Nephron progenitor cell (in vitro differentiated cells): ENCODE measurements around the gene TET3.

Experiments used
- DNase-seq: peaks from one replicate; pipeline ENCODE4 v3.0.0; 2021
- H3K27ac Mint-ChIP-seq: 2 replicates; pipeline ENCODE4 v1.8.0; 2021; ENCODE audit warnings: mild to moderate bottlenecking, moderate library complexity, mixed read lengths
- H3K27me3 Mint-ChIP-seq: 2 replicates; pipeline ENCODE4 v1.8.0; 2021; ENCODE audit warnings: mild to moderate bottlenecking, low read depth, mixed read lengths; ENCODE audit not compliant: poor library complexity
- H3K36me3 Mint-ChIP-seq: 2 replicates; pipeline ENCODE4 v1.8.0; 2021; ENCODE audit warnings: low read depth, mixed read lengths
- H3K4me1 Mint-ChIP-seq: 2 replicates; pipeline ENCODE4 v1.8.0; 2021; ENCODE audit warnings: mixed read lengths
- H3K4me3 Mint-ChIP-seq: 2 replicates; pipeline ENCODE4 v1.8.0; 2021; ENCODE audit warnings: mild to moderate bottlenecking, moderate library complexity, mixed read lengths
- H3K9me3 Mint-ChIP-seq: 2 replicates; pipeline ENCODE4 v1.8.0; 2021; ENCODE audit warnings: mild to moderate bottlenecking, moderate library complexity, mixed read lengths
- CTCF ChIP-seq: fragments of 200-600 bp; sonication (generic); IDR thresholded peaks from 2 replicates; pipeline ENCODE4 v1.5.0; 2021; ENCODE audit warnings: antibody characterized with exemption

The TET3 gene

DNA sequence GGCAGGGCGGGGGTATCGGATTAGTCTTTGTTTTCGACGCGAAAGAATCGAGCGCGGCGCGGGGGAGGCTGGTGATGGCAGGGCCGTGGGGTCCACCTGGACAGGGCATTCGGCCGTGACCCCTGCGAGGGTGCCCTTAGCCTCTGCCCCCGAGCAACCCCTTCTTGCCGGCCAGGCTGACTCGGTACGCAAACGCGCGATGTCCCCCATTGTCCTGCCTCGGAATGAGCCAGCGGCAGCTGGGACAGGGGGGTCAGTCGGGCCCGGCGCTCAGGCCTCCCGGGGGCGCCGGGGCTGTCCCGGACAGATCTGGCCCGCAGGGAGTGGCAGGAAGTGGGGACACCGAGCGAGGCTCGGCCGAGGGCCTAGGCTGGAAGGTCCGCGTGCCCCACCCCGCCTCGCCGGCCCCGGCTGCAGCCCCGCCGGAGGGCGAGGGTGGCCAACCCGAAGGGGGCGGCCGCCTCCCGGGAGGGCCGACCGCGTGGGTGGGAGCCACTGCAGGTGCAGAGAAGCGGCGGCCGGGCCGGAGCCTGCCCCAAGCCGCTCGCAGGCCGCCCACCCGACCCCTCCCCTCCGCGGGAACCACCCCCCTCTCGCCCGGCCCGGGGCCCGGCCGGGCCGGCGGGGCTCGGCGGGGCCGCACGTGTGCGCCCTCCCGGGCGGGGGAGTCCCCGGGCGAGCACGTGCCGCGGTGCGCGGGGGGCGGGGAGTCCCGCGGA, at the start of gene TET3:
Gene TET3 (plus strand): TSS at position 708 of the 719 bp plus-strand sequence. CDS start 1,494 bp downstream, outside the sequence.
- Mint-ChIP-seq H3K36me3 (peaks cover 15% of the 10 kb centered on the region), H3K4me1 (peaks cover 78% of the 10 kb centered on the region), H3K27me3 (peaks cover 38% of the 10 kb centered on the region), H3K4me3 (peak within 1 kb of the TSS; percentile 86), H3K27ac (peak within 1 kb of the TSS; percentile 44), H3K9me3 (no peaks in the 10 kb centered on the region)
- DNase-seq = peak; percentile 50
- no peak for TF ChIP-seq CTCF

DNA sequence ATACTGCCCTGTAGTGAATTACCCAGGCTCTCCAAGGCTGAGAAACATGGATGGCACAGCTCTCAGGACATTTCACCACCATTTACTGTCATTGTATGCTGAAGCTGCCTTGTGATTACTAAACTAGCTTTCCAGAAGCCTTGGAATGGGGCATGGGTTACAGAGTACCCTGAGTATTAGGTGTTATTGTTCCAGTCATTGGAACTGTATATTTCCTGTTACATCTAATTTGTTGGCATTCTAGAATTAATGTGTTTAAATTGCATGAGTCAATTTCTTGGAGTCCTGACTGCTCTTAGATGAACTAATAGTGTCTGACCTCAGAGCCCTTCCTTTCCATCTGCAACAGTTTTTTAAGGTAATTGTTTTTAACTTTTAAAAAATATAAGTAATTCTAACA, 49.1 kb upstream of the TET3 start:
- Mint-ChIP-seq H3K4me1 (peaks cover 11% of the 10 kb centered on the region), H3K36me3 (peaks cover 25% of the 10 kb centered on the region), H3K9me3 (no peaks in the 10 kb centered on the region), H3K27me3 (no peaks in the 10 kb centered on the region), H3K4me3 (no peak overlapping the region), H3K27ac (no peak overlapping the region)
- DNase-seq = no peak
- no peak for TF ChIP-seq CTCF

- Mint-ChIP-seq H3K27ac (no peak overlapping the region), H3K9me3 (no peaks in the 10 kb centered on the region), H3K4me1 (peaks cover 4% of the 10 kb centered on the region), H3K36me3 (peaks cover 27% of the 10 kb centered on the region), H3K27me3 (no peaks in the 10 kb centered on the region), H3K4me3 (no peak overlapping the region)
- no peak for TF ChIP-seq CTCF
- DNase-seq = no peak
Observed at GRCh38 chr2:73937103-73937885, 47.4 kb upstream of the TET3 start.

DNA sequence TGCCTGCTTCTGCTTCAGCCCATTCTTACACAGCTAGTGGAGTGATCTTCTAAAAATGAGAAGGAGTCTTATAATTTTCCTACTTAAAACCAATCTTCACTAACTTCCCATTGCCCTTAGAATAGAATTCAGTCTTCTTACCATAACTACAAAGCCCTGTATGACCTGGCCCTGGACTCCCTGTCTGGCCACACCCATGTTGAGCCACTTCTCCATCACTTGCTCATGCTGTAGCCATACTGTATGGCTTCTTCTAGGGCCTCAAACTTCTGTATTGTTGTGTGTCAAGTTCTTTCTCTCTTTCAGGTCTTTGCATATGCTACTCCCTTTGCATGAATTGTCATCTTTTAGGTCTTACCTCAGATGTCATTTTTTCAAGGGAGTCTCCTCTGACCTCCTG, 46.8 kb upstream of the TET3 start:
- Mint-ChIP-seq H3K27me3 (no peaks in the 10 kb centered on the region), H3K36me3 (peaks cover 31% of the 10 kb centered on the region), H3K27ac (peak overlapping the region; percentile 9), H3K9me3 (no peaks in the 10 kb centered on the region), H3K4me1 (peaks cover 4% of the 10 kb centered on the region), H3K4me3 (no peak overlapping the region)
- no peak for DNase-seq
- TF ChIP-seq CTCF = no peak

DNA sequence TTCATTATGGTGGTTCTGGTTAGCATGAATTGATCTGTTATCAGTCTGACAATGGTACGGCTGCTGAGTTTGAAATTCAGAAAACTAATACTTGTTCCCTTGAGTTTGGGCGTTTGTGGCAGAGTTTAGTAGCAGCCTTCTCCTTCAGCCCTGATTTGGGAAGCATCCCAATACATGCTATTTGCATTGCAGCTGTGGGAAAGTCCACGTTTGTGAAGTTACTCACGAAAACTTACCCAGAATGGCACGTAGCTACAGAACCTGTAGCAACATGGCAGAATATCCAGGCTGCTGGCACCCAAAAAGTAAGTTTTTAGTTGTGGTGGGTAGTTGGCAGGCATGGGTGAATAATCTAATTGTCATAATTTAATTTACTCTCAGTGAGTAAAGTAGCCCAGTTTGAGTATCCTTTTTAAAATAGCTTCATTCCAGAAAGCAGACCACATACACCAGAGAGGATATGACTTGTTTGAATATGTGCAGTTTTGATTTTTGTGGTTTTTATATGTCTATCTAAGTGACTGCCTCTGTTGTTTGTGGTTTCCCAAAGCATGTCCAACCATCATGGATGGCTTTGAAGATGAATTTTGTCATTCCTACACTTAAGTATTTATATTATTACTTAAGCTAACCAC, 45.9 kb upstream of the TET3 start:
- H3K27me3 Mint-ChIP-seq = no peaks in the 10 kb centered on the region
- peaks cover 27% of the 10 kb centered on the region for H3K36me3 Mint-ChIP-seq
- no peaks in the 10 kb centered on the region for H3K9me3 Mint-ChIP-seq
- TF ChIP-seq CTCF = no peak
- H3K4me3 Mint-ChIP-seq = no peak overlapping the region
- H3K4me1 Mint-ChIP-seq = no peaks in the 10 kb centered on the region
- DNase-seq = no peak
- H3K27ac Mint-ChIP-seq = no peak overlapping the region
